NOMO-1 (cell line): ENCODE results near the gene RYR3.

ENCODE experiments used
- DNase-seq, 2 experiments: peaks; one replicate each; lab custom pipeline; 2025; ENCODE audit not compliant: unreplicated experiment in 2 of 2; lab: John Stamatoyannopoulos, UW

Gene RYR3

DNA sequence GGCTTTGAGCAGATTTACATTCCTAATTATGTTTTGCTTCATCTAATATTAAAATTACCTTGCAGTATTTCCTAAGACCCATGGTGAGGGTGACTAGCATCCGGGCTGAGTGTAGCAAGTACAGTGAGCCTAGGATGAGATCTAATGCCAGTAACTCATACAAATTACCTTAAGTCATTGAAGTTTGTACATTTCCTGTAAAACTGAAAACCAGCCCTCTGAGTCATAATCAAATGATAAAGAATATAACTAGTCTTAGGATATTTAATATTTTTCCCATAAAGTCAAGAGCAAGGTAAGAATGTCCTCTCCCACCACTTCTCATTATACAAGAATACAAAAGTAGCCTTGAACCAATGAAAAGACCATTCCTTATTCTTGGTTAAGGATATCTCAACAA lies 602.7 kb downstream of the RYR3 start:
- no peak for DNase-seq
